ENCODE results near the gene SETD9.

- TF ChIP-seq CTCF (IDR thresholded peaks at IDR 0.05) (no peak), POLR2A (IDR thresholded peaks at IDR 0.05) (no peak)
These were observed 24.9 kb downstream of the SETD9 start for GRCh38 chr5:56934325-56934724.
